A673 (cell line): ENCODE measurements around the gene PSME3IP1. TPM values are rescaled to one million over a fixed set of nuclear protein-coding genes. Genes with fewer than 3 reads are reported as not detected.

Experiments used
- Bru-seq: library from RNA; stranded (reverse); fragments of 400-500 nt; gene quantifications from one replicate; lab custom pipeline; 2021; lab: Mats Ljungman, UMichigan
- BruChase-seq, 2 experiments: library from RNA; stranded (reverse); fragments of 400-500 nt; gene quantifications; one replicate each; lab custom pipeline; 2021; lab: Mats Ljungman, UMichigan
- BruUV-seq: library from RNA; stranded (reverse); fragments of 400-500 nt; replicated peaks from 2 replicates; lab custom pipeline; 2021; lab: Mats Ljungman, UMichigan
- CTCF ChIA-PET: fragments of 300-600 bp; sonication (Branson Sonifier 250); formaldehyde crosslinking; loops from one replicate; lab custom pipeline; 2022; ENCODE audit warnings: antibody characterized with exemption; lab: Charles Lee
- POLR2A ChIA-PET: fragments of 300-600 bp; sonication (Branson Sonifier 250); formaldehyde crosslinking; loops from one replicate; lab custom pipeline; 2022; ENCODE audit warnings: antibody characterized with exemption; ENCODE audit not compliant: low non-redundant PET; lab: Charles Lee
- DNase-seq: peaks from one replicate; pipeline ENCODE4 v3.0.0-alpha.2; 2015; ENCODE audit warnings: low spot score
- H3K27ac ChIP-seq: fragments of 200-600 bp; sonication (generic); 2 replicates; pipeline ENCODE4 v1.5.1; 2016; ENCODE audit warnings: mixed run types, low read depth, mild to moderate bottlenecking, mixed read lengths, antibody characterized with exemption, low read length; ENCODE audit not compliant: poor library complexity, severe bottlenecking
- H3K27me3 ChIP-seq: fragments of 200-600 bp; sonication (generic); replicated peaks from 2 replicates; pipeline ENCODE4 v1.6.1; 2017; ENCODE audit warnings: mixed run types, low read depth, mild to moderate bottlenecking, mixed read lengths, antibody characterized with exemption, low read length; ENCODE audit not compliant: insufficient read depth, poor library complexity
- H3K36me3 ChIP-seq: fragments of 200-600 bp; sonication (generic); 2 replicates; pipeline ENCODE4 v1.6.1; 2016; ENCODE audit warnings: mixed run types, mild to moderate bottlenecking, mixed read lengths, antibody characterized with exemption, low read length; ENCODE audit not compliant: insufficient read depth, poor library complexity, severe bottlenecking
- H3K4me1 ChIP-seq: fragments of 200-600 bp; sonication (generic); 2 replicates; pipeline ENCODE4 v1.6.1; 2017; ENCODE audit warnings: mixed run types, mild to moderate bottlenecking, mixed read lengths, antibody characterized with exemption, low read length; ENCODE audit not compliant: insufficient read depth, poor library complexity, severe bottlenecking
- H3K4me3 ChIP-seq: fragments of 200-600 bp; sonication (generic); 2 replicates; pipeline ENCODE4 v1.5.1; 2016; ENCODE audit warnings: low read depth, mixed run types, mild to moderate bottlenecking, mixed read lengths, low read length; ENCODE audit not compliant: poor library complexity, severe bottlenecking
- H3K9me3 ChIP-seq: fragments of 200-600 bp; sonication (generic); 2 replicates; pipeline ENCODE4 v1.6.1; 2016; ENCODE audit warnings: mixed run types, low read depth, mild to moderate bottlenecking, mixed read lengths, antibody characterized with exemption, low read length; ENCODE audit not compliant: poor library complexity, severe bottlenecking
- CTCF ChIP-seq: fragments of 300-800, 200-600 bp; sonication (generic); conservative IDR thresholded peaks from 2 replicates; pipeline ENCODE4 v1.5.1; 2017; ENCODE audit warnings: low read depth, mild to moderate bottlenecking, antibody characterized with exemption, low read length, moderate library complexity, mixed read lengths
- EZH2 ChIP-seq: fragments of 200-600 bp; sonication (generic); IDR thresholded peaks from 2 replicates; pipeline ENCODE4 v1.6.1; 2017; ENCODE audit warnings: borderline replicate concordance, low read depth, mild to moderate bottlenecking, mixed read lengths, antibody characterized with exemption, low read length; ENCODE audit not compliant: poor library complexity, severe bottlenecking
- intact Hi-C: fragments of 100-400 bp; cut with micrococcal nuclease; formaldehyde crosslinking; loops from one replicate; pipeline ENCODE4 v1.10.0; 2022; ENCODE audit not compliant: unreplicated experiment
- long read RNA-seq: library from polyadenylated mRNA; stranded (forward); transcript quantifications from one replicate; pipeline ENCODE4 v2.0.0, GENCODE V29; 2022
- total RNA-seq: library from RNA; stranded (reverse); gene quantifications from 2 replicates; pipeline ENCODE4 v1.2.3, GENCODE V29; 2021

The PSME3IP1 gene
- total RNA-seq (128 and 133 TPM in 2 replicates), Bru-seq, nascent RNA (percentile 88 among the genes with signal in this experiment), BruChase-seq, experiment 1, labeled RNA remaining after a 2-hour chase (percentile 92 among the genes with signal in this experiment), BruChase-seq, experiment 2, labeled RNA remaining after a 6-hour chase (percentile 94 among the genes with signal in this experiment)
- long read RNA-seq, transcript FAM192A-218 (7 exons, 1,086 nt), result minor isoform, 7 of 143 reads
- long read RNA-seq, transcript FAM192A-201 (7 exons, 2,848 nt), result major isoform, 61 of 143 reads
- long read RNA-seq, partial matches to known transcripts, result 22 of 143 reads
- long read RNA-seq, other reads (novel, unspliced or antisense), result 52 of 143 reads

- H3K27ac ChIP-seq, result peak within 1 kb of the TSS; percentile 89
- peak within 1 kb of the TSS; percentile 93 for H3K4me3 ChIP-seq
- ChIA-PET CTCF (interaction anchor here (0.5 to 0.9 kb wide), 2 partner anchors 11 to 102 kb away, joined by 3 to 8 read pairs; no protein-coding TSS in a partner anchor), POLR2A (interaction anchor here (0.5 to 0.7 kb wide), 5 partner anchors 94 to 405 kb away, joined by 3 to 8 read pairs (median 3); partner anchors contain the start of gene CPNE2)
- intact Hi-C loops, result no loop called here
- TSS peak; percentile 39 for BruUV-seq
- TF ChIP-seq EZH2, result no peak
- TF ChIP-seq CTCF, result no peak
- H3K4me1 ChIP-seq, result peaks cover 8% of the 10 kb centered on the region
- no peaks in the 10 kb centered on the region for H3K9me3 ChIP-seq
- DNase-seq, result peak; percentile 100
- H3K36me3 ChIP-seq, result peaks cover 3% of the 10 kb centered on the region
- no peaks in the 10 kb centered on the region for H3K27me3 ChIP-seq
Measured at GRCh38 chr16:57185945-57186871, at the start of gene PSME3IP1, which contains the start of gene RSPRY1. Gene PSME3IP1 (minus strand): TSS chr16:57186039. CDS start chr16:57173854, 12,185 bp downstream. Gene RSPRY1 (plus strand): TSS chr16:57186329. CDS start chr16:57204659, 18,330 bp downstream.

- TF ChIP-seq CTCF (no peak), EZH2 (no peak)
- H3K36me3 ChIP-seq, result peaks cover 65% of the 10 kb centered on the region
- POLR2A ChIA-PET, result interaction anchor here (0.5 kb wide), 1 partner anchor 39 kb away, joined by 4 read pairs; no protein-coding TSS in a partner anchor
- H3K9me3 ChIP-seq, result no peaks in the 10 kb centered on the region
- no peaks in the 10 kb centered on the region for H3K27me3 ChIP-seq
- no peak overlapping the region for H3K4me3 ChIP-seq
- BruUV-seq, result no TSS peak
- peaks cover 7% of the 10 kb centered on the region for H3K4me1 ChIP-seq
- intact Hi-C loops, result no loop called here
- H3K27ac ChIP-seq, result peak overlapping the region; percentile 11
- CTCF ChIA-PET, result no interaction called here
- peak; percentile 80 for DNase-seq
Measured at GRCh38 chr16:57235128-57236021, 49.5 kb upstream of the PSME3IP1 start.

- TF ChIP-seq EZH2 (no peak), CTCF (no peak)
Measured at GRCh38 chr16:57234707-57235092, 48.9 kb upstream of the PSME3IP1 start.

More at GRCh38 chr16:57234707-57235092, 48.9 kb upstream of the PSME3IP1 start:
- no peak for DNase-seq
- peaks cover 72% of the 10 kb centered on the region for H3K36me3 ChIP-seq
- no peaks in the 10 kb centered on the region for H3K27me3 ChIP-seq
- intact Hi-C loops, result no loop called here
- ChIA-PET CTCF (no interaction called here), POLR2A (no interaction called here)
- peaks cover 7% of the 10 kb centered on the region for H3K4me1 ChIP-seq
- H3K27ac ChIP-seq, result no peak overlapping the region
- no peaks in the 10 kb centered on the region for H3K9me3 ChIP-seq
- H3K4me3 ChIP-seq, result no peak overlapping the region
- no TSS peak for BruUV-seq
